Breast epithelium (tissue), 3 donors: Measurements from ENCODE around the gene HOATZ.

ENCODE experiments used
- POLR2AphosphoS5 ChIP-seq, 3 donors: sonication (generic); formaldehyde crosslinking; IDR thresholded peaks; one replicate each; pipeline ENCODE4 v1.6.1; 2017; ENCODE audit warnings: antibody characterized with exemption in 3 of 3
- TF ChIP-seq, protein P1 (sequence below), 3 donors: fragments of 450-650 bp; IDR thresholded peaks; one replicate each; pipeline ENCODE4 v1.5.1; 2016 to 2017; ENCODE audit warnings: antibody characterized with exemption in 3 of 3, mild to moderate bottlenecking in 3 of 3, moderate library complexity in 3 of 3

DNA sequence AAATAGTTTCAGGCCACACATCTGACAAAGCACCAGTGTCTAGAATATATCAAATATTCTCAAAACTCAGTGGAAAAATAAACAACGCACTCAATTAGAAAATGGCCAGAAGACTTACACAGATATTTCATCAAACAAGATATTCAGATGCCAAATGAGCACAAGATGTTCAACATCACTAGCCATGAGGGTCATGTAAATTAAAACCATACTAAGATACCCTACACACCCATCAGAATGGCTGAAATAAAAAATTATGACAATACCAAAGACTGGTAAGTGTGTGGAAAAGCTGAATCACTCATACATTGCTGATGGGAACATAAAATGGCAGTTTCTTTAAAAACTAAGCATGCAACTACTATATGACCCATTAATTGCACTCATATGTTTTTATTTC is 24.1 kb upstream of the HOATZ start:
- TF ChIP-seq, protein P1, sequence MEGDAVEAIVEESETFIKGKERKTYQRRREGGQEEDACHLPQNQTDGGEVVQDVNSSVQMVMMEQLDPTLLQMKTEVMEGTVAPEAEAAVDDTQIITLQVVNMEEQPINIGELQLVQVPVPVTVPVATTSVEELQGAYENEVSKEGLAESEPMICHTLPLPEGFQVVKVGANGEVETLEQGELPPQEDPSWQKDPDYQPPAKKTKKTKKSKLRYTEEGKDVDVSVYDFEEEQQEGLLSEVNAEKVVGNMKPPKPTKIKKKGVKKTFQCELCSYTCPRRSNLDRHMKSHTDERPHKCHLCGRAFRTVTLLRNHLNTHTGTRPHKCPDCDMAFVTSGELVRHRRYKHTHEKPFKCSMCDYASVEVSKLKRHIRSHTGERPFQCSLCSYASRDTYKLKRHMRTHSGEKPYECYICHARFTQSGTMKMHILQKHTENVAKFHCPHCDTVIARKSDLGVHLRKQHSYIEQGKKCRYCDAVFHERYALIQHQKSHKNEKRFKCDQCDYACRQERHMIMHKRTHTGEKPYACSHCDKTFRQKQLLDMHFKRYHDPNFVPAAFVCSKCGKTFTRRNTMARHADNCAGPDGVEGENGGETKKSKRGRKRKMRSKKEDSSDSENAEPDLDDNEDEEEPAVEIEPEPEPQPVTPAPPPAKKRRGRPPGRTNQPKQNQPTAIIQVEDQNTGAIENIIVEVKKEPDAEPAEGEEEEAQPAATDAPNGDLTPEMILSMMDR (IDR thresholded peaks at IDR 0.05), result no peak
- no peak for TF ChIP-seq POLR2AphosphoS5 (IDR thresholded peaks at IDR 0.05)
